Measurements from ENCODE around the gene MEIOB.

Gene MEIOB

GRCh38 chr16:1784977-1785845 lies 86.8 kb downstream of the MEIOB start:
- TF ChIP-seq TCF12 (IDR thresholded peaks at IDR 0.05; ENCODE audit: low read depth): no peak
- TF ChIP-seq USF1 (IDR thresholded peaks at IDR 0.05): no peak
- no peak for TF ChIP-seq CREB1 (IDR thresholded peaks at IDR 0.05; ENCODE audit: low read depth)
- no peak for TF ChIP-seq RAD21 (IDR thresholded peaks at IDR 0.05; ENCODE audit: low read depth)
- TF ChIP-seq CEBPB (IDR thresholded peaks at IDR 0.05): no peak
- no peak for TF ChIP-seq NFIC (IDR thresholded peaks at IDR 0.05)
- no peak for TF ChIP-seq REST (IDR thresholded peaks at IDR 0.05; ENCODE audit: low read depth)
- TF ChIP-seq FOXM1 (IDR thresholded peaks at IDR 0.05; ENCODE audit: borderline replicate concordance, low read depth): no peak
- no peak for TF ChIP-seq YY1 (IDR thresholded peaks at IDR 0.05; ENCODE audit: low read depth)
- TF ChIP-seq ZBTB7A (IDR thresholded peaks at IDR 0.05; ENCODE audit: low read depth): no peak
- no peak for TF ChIP-seq EP300 (IDR thresholded peaks at IDR 0.05; ENCODE audit: borderline replicate concordance)

Data from Ishikawa (cell line).